Measurements from ENCODE around the gene TNNC2.

- no peak for TF ChIP-seq CTCF (conservative IDR thresholded peaks at IDR 0.05; ENCODE audit: low read length)
- no peak for TF ChIP-seq EZH2phosphoT487 (IDR thresholded peaks at IDR 0.05; ENCODE audit: borderline replicate concordance, low read depth, low read length)
Observed at GRCh38 chr20:45818239-45818638, 8.9 kb downstream of the TNNC2 start.

Measured in OCI-LY7 (cell line).